Brain microvascular endothelial cell (primary cell): Measurements from ENCODE around the gene DPY19L2.
"Not testable (repeated sequence)": the region's sequence is repeated elsewhere in the genome, so short reads cannot be mapped to it uniquely, and the experiment has no call there.

Experiments used
- DNase-seq: peaks from one replicate; pipeline ENCODE4 v3.0.0-alpha.2; 2020
- H3K27ac ChIP-seq: fragments of 250-450 bp; sonication (Bioruptor Pico); 2 replicates; pipeline ENCODE4 v1.5.1; 2020; ENCODE audit warnings: mild to moderate bottlenecking, moderate library complexity
- H3K27me3 ChIP-seq: fragments of 250-450 bp; sonication (Bioruptor Pico); replicated peaks from 2 replicates; pipeline ENCODE4 v1.5.1; 2020; ENCODE audit warnings: mild to moderate bottlenecking
- H3K36me3 ChIP-seq: fragments of 250-450 bp; sonication (Bioruptor Pico); replicated peaks from 2 replicates; pipeline ENCODE4 v1.5.1; 2020; ENCODE audit warnings: mild to moderate bottlenecking
- H3K4me3 ChIP-seq: 2 replicates; pipeline ENCODE4 v1.5.1; 2011; ENCODE audit warnings: low read depth, mild to moderate bottlenecking, control low read depth, low read length, moderate library complexity
- in situ Hi-C: cut with HindIII; loops from 2 replicates; pipeline ENCODE4 v1.10.0; 2017; ENCODE audit warnings: low sequenced_read_pairs, low pct_ligation_motif_present

The DPY19L2 gene

DNA sequence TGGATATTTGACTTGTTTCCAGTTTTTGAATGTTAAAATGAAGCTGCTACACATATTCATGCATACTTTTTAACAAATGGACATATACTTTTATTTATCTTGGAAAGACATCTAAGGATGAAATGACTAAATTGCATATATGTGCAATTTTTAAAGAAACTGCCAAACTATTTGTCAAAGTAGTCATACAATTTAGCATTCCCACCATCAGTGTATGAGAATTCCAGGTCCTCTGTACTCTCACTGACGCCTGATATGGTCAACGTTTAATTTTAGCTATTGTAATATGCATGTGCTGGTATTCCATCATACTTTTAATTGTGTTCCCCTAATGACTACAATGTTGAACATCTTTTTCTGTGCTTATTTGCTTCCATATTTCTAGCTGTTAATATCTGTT is 22.5 kb upstream of the DPY19L2 start:
- H3K4me3 ChIP-seq, in situ Hi-C loops, H3K27ac ChIP-seq, H3K36me3 ChIP-seq, H3K27me3 ChIP-seq, DNase-seq: not testable (repeated sequence)

- H3K36me3 ChIP-seq, in situ Hi-C loops, DNase-seq, H3K4me3 ChIP-seq, H3K27ac ChIP-seq, H3K27me3 ChIP-seq: not testable (repeated sequence)
Observed at GRCh38 chr12:63689141-63689540, 20.8 kb upstream of the DPY19L2 start.

DNA sequence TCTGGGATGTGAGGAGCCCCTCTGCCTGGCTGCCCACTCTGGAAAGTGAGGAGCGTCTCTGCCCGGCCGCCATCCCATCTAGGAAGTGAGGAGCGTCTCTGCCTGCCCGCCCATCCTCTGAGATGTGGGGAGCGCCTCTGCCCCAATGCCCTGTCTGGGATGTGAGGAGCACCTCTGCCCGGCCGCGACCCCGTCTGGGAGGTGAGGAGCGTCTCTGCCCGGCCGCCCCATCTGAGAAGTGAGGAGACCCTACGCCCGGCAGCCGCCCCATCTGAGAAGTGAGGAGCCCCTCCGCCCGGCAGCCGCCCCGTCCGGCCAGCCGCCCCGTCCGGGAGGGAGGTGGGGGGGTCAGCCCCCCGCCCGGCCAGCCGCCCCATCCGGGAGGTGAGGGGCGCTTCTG is 18.3 kb upstream of the DPY19L2 start:
- H3K36me3 ChIP-seq, H3K4me3 ChIP-seq, H3K27me3 ChIP-seq, DNase-seq, in situ Hi-C loops, H3K27ac ChIP-seq: not testable (repeated sequence)

- H3K4me3 ChIP-seq, H3K27me3 ChIP-seq, H3K27ac ChIP-seq, DNase-seq, H3K36me3 ChIP-seq, in situ Hi-C loops: not testable (repeated sequence)
Observed at GRCh38 chr12:63685789-63686188, 17.5 kb upstream of the DPY19L2 start.

DNA sequence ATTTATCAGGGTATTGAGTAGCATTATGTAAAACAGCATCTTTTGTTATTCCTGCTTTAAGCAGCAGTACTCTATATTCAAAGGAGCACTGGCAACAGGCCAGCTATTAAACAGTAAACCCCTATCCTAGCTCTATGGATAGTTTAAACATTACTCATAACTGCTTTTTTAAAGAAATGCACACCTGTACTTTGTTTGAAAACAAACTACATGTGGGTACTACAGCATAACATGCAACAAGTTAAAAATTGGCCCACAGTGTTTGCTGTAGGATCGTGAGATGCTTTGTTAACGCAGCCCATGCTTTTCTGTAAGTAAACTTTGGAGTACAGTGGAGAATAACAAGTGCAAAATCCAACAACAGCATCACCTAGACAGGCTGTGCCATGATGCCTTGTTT is 14.3 kb upstream of the DPY19L2 start:
- DNase-seq, result not testable (repeated sequence)

DNA sequence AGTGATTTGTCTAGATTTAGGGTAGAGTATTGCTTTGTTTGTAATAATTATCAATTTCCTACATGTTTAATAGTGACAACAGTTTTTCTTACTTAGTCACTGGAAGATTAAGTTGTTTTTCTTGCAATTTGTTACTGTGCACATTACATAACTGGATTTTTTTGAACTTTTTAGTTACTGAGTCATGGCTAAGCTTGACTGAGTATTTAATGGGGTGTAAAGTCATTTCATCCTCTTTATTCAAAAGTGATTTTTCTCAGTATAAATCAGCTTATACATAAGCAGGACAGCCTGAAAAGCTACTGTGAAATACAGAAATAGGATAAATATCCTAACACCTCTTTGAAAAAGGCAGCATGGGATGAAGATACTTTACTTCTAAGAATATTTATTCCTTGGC is 12.5 kb upstream of the DPY19L2 start:
- H3K36me3 ChIP-seq, H3K4me3 ChIP-seq, DNase-seq, H3K27me3 ChIP-seq, in situ Hi-C loops, H3K27ac ChIP-seq: not testable (repeated sequence)

More for the DNA sequence above, 14.3 kb upstream of the DPY19L2 start:
- H3K27ac ChIP-seq, in situ Hi-C loops, H3K27me3 ChIP-seq, H3K36me3 ChIP-seq, H3K4me3 ChIP-seq: not testable (repeated sequence)

- DNase-seq, H3K27ac ChIP-seq, in situ Hi-C loops, H3K36me3 ChIP-seq, H3K4me3 ChIP-seq, H3K27me3 ChIP-seq: not testable (repeated sequence)
Observed at GRCh38 chr12:63672550-63672949, 4.3 kb upstream of the DPY19L2 start.

- H3K27ac ChIP-seq, H3K27me3 ChIP-seq, H3K36me3 ChIP-seq, H3K4me3 ChIP-seq, DNase-seq, in situ Hi-C loops: not testable (repeated sequence)
Observed at GRCh38 chr12:63669936-63670335, 1.6 kb upstream of the DPY19L2 start.

GRCh38 chr12:63669427-63669826 is 1.1 kb upstream of the DPY19L2 start:
- H3K4me3 ChIP-seq, result not testable (repeated sequence)

GRCh38 chr12:63668800-63669365 is 590 bp upstream of the DPY19L2 start:
- H3K27ac ChIP-seq, H3K36me3 ChIP-seq, H3K27me3 ChIP-seq, DNase-seq, in situ Hi-C loops: not testable (repeated sequence)
- H3K4me3 ChIP-seq, result peak overlapping the region; percentile 64

More at GRCh38 chr12:63669427-63669826, 1.1 kb upstream of the DPY19L2 start:
- H3K36me3 ChIP-seq, H3K27ac ChIP-seq, in situ Hi-C loops, H3K27me3 ChIP-seq, DNase-seq: not testable (repeated sequence)

- DNase-seq, in situ Hi-C loops, H3K27me3 ChIP-seq, H3K36me3 ChIP-seq, H3K4me3 ChIP-seq, H3K27ac ChIP-seq: not testable (repeated sequence)
Observed at GRCh38 chr12:63663005-63663404, 5.3 kb downstream of the DPY19L2 start.

DNA sequence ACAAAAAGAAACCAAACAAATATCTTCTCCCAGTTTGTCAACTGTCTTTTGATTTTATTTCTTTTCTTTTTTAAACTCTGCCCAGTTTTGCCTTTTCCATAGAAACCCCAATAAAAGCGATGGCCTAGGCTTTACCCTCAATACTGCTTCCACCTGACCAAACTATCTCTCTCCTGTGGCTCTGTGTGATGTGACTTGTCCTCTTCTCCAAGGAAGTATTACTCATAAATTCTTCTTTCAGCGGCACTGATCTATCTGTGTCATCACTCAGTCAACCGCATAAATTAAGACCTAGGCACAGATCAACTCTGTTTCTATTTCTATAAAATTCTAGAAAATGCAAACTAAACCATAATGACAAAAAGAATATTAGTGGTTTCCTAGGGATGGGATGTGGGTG is 9.8 kb downstream of the DPY19L2 start:
- H3K36me3 ChIP-seq, DNase-seq, in situ Hi-C loops, H3K27me3 ChIP-seq, H3K4me3 ChIP-seq, H3K27ac ChIP-seq: not testable (repeated sequence)

GRCh38 chr12:63656407-63656806 is 11.9 kb downstream of the DPY19L2 start:
- H3K4me3 ChIP-seq, in situ Hi-C loops, H3K27me3 ChIP-seq, H3K36me3 ChIP-seq, H3K27ac ChIP-seq, DNase-seq: not testable (repeated sequence)

GRCh38 chr12:63655543-63656257 is 12.6 kb downstream of the DPY19L2 start:
- in situ Hi-C loops, DNase-seq, H3K27me3 ChIP-seq, H3K36me3 ChIP-seq, H3K4me3 ChIP-seq, H3K27ac ChIP-seq: not testable (repeated sequence)

GRCh38 chr12:63654481-63654880 is 13.8 kb downstream of the DPY19L2 start:
- H3K27ac ChIP-seq, in situ Hi-C loops, H3K36me3 ChIP-seq, DNase-seq, H3K4me3 ChIP-seq, H3K27me3 ChIP-seq: not testable (repeated sequence)
